Measurements from ENCODE around the gene VGF. TPM values are rescaled to one million over a fixed set of nuclear protein-coding genes. Genes with fewer than 3 reads are reported as not detected.
"Not testable (repeated sequence)": the region's sequence is repeated elsewhere in the genome, so short reads cannot be mapped to it uniquely, and the experiment has no call there.

The VGF gene
- total RNA-seq, result under 1 TPM; 0.30 to 0.33 TPM

DNA sequence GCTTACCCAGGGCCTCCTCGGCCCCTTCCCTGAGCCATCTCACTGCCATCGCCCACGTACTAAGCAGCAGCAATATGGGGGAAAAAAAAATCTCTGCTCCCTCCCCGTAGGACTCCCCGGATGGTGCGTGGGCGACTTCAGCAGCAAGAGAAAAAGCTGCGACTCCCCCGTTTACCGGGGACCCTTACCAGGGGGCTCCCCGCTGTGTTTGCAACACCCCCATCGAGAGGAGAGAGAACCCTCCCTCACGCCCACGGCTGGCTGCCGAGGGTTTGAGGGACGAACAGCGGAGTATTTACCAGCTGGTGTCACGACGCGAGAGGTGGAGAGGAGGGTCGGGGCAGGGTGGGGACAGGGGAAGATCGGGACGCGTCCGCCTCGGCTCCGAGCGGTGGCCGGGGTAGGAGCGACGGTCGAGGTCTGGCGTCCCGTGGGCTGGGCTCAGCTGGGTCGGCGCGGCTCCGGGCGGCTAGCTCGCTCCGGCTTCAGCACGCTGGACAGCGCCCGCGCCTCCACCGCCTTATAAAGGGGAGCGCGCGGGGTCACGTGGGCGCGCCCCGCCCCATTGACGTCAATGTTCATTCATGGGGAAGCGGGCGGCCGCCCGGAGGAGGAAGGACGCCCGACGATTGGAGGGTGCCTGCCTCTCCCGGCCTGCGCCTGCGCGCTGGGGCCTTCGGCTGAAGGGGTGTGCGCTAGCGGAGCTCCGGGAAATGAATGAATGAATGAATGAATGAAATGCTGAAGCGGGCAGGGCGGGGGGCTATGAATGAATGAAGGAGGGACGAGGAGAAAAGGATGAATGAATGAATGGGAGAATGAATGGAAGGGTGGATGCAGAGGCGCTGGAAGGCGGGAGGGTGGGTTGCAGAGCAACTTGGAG is at the start of gene VGF:
Gene VGF, minus strand, starts transcription at position 495 of the 883 bp plus-strand sequence. CDS start 726 bp downstream, outside the sequence.
- Mint-ChIP-seq H3K36me3 (ENCODE audit: low read depth) (peaks cover 10% of the 10 kb centered on the region), H3K9me3 (no peaks in the 10 kb centered on the region), H3K4me1 (peaks cover 46% of the 10 kb centered on the region), H3K4me3 (peak within 1 kb of the TSS; percentile 65), H3K27ac (peak within 1 kb of the TSS; percentile 14), H3K27me3 (peaks cover 62% of the 10 kb centered on the region)
- DNase-seq, result peak; percentile 95
- POLR2A ChIA-PET, result interaction anchor here (0.9 to 1.8 kb wide), 5 partner anchors 9 to 79 kb away, joined by 3 to 8 read pairs (median 3); partner anchors contain the start of genes FIS1, PLOD3 and ZNHIT1
- CTCF ChIA-PET, result interaction anchor here (1.0 to 2.5 kb wide), 6 partner anchors 9 to 81 kb away, joined by 4 to 15 read pairs (median 8); no protein-coding TSS in a partner anchor

GRCh38 chr7:101212014-101212413 is 46.6 kb upstream of the VGF start:
- H3K36me3 Mint-ChIP-seq (ENCODE audit: low read depth), result peaks cover 27% of the 10 kb centered on the region
- no peaks in the 10 kb centered on the region for H3K27me3 Mint-ChIP-seq
- no peak for DNase-seq
- ChIA-PET CTCF (interaction anchor here (1.7 kb wide), 1 partner anchor 19 kb away, joined by 4 read pairs; no protein-coding TSS in a partner anchor), POLR2A (interaction anchor here (0.7 kb wide), 1 partner anchor 31 kb away, joined by 3 read pairs; no protein-coding TSS in a partner anchor)
- H3K4me3 Mint-ChIP-seq, result no peak overlapping the region
- H3K9me3 Mint-ChIP-seq, result no peaks in the 10 kb centered on the region
- peaks cover 16% of the 10 kb centered on the region for H3K4me1 Mint-ChIP-seq
- H3K27ac Mint-ChIP-seq, result no peak overlapping the region

DNA sequence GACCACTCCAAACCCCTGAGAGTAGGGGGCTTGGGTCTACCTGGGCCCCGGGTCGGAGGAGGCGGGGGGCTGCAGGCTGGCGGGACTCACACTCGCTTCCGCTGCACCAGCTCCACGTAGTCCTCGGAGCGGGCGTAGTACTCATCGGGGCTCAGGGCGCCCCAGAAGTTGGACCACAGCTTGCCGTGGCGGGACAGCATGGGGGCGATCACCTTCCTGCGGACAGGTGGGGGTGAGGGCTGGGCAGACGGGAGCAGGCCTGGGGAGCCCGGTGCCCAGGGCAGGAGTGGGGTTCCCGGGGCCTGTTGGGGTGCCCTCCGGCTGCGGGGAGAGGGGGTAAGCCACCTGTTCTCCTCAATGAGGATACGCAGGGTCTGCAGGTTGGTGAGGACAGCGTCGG is 46.1 kb upstream of the VGF start:
- CTCF ChIA-PET, result interaction anchor here (1.7 kb wide), 1 partner anchor 19 kb away, joined by 4 read pairs; no protein-coding TSS in a partner anchor
- peaks cover 13% of the 10 kb centered on the region for H3K4me1 Mint-ChIP-seq
- H3K36me3 Mint-ChIP-seq (ENCODE audit: low read depth), result peaks cover 26% of the 10 kb centered on the region

DNA sequence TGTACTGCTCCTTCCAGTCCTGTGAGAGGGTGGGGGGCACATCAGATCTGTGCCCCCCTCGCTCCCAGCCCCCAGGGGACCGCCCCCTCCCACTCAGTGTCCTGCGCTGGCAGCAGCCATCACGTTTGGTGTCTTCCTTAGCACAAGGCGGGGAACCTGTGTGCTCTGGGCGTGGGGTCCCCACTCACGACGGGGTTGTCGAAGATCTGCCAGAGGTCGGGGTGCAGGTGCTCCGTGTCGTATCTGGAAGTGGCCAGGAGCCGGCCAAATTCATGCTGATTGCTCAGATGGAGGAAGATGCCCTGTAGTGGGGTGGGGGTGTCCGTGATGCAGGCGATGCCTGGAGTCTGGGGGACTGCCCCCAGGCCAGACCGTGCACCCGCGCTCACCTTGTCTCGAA is 44.8 kb upstream of the VGF start:
- POLR2A ChIA-PET, result no interaction called here
- Mint-ChIP-seq H3K9me3 (no peaks in the 10 kb centered on the region), H3K4me1 (peaks cover 3% of the 10 kb centered on the region), H3K27me3 (no peaks in the 10 kb centered on the region), H3K4me3 (no peak overlapping the region), H3K36me3 (ENCODE audit: low read depth) (peaks cover 25% of the 10 kb centered on the region), H3K27ac (no peak overlapping the region)
- no peak for DNase-seq
- CTCF ChIA-PET, result no interaction called here

More for the DNA sequence above, 46.1 kb upstream of the VGF start:
- Mint-ChIP-seq H3K27me3 (no peaks in the 10 kb centered on the region), H3K4me3 (no peak overlapping the region), H3K9me3 (no peaks in the 10 kb centered on the region), H3K27ac (no peak overlapping the region)
- DNase-seq, result no peak
- POLR2A ChIA-PET, result interaction anchor here (0.7 kb wide), 1 partner anchor 32 kb away, joined by 3 read pairs; no protein-coding TSS in a partner anchor

DNA sequence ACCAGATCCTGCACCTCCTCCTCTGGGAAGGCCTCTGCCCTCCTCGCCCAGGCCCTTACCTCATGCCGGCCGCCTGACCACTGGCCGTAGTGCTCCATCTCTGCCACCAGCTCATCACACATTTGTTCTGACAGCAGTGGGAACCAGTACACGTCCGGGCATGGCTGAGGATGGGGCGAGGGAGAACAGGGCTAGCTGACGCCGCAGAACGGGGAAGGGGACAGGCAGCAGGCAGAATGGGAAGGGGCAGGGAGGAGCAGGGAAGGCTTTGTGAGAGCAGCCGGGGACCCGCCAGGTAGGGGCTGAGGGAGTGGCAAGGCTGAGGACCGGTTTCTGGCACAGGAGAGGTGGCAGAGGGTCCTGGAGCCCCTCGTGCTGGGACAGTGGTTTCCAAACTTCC is 43.4 kb upstream of the VGF start:
- Mint-ChIP-seq H3K27ac (no peak overlapping the region), H3K4me1 (peaks cover 6% of the 10 kb centered on the region), H3K27me3 (peaks cover under 1% of the 10 kb centered on the region), H3K9me3 (no peaks in the 10 kb centered on the region), H3K4me3 (no peak overlapping the region), H3K36me3 (ENCODE audit: low read depth) (peaks cover 18% of the 10 kb centered on the region)
- POLR2A ChIA-PET, result interaction anchor here (1.9 kb wide), 1 partner anchor 9 kb away, joined by 7 read pairs; the partner anchor contains the start of genes PLOD3 and ZNHIT1
- no peak for DNase-seq
- CTCF ChIA-PET, result interaction anchor here (1.1 kb wide), 1 partner anchor 32 kb away, joined by 4 read pairs; no protein-coding TSS in a partner anchor

GRCh38 chr7:101207459-101207858 is 42.1 kb upstream of the VGF start:
- Mint-ChIP-seq H3K27ac (no peak overlapping the region), H3K27me3 (peaks cover 9% of the 10 kb centered on the region), H3K4me3 (no peak overlapping the region), H3K36me3 (ENCODE audit: low read depth) (peaks cover 18% of the 10 kb centered on the region), H3K9me3 (no peaks in the 10 kb centered on the region), H3K4me1 (peaks cover 12% of the 10 kb centered on the region)
- ChIA-PET CTCF (interaction anchor here (1.0 kb wide), 1 partner anchor 15 kb away, joined by 3 read pairs; no protein-coding TSS in a partner anchor), POLR2A (interaction anchor here (1.9 kb wide), 1 partner anchor 10 kb away, joined by 7 read pairs; the partner anchor contains the start of genes PLOD3 and ZNHIT1)
- DNase-seq, result no peak

DNA sequence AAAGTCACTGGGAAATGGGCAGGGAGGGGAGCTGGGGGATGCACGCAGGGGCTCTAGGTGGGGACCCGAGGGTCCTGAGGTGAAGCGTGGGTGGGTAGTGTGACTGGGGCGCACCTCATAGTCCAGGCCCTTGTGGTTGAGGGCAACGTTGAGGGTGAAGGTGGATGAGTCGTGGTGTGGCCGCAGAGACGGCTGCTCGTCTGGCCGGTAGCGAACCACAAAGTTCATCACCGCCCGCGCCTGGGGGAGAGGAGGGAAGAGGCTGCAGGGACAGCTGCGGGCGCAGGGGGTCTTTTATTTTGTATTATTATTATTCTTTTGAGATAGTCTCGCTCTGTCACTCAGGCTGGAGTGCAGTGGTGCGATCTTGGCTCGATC is 41.3 kb upstream of the VGF start:
- H3K27me3 Mint-ChIP-seq, result peaks cover 11% of the 10 kb centered on the region
- peaks cover 18% of the 10 kb centered on the region for H3K36me3 Mint-ChIP-seq (ENCODE audit: low read depth)
- DNase-seq, result no peak
- H3K4me1 Mint-ChIP-seq, result peaks cover 12% of the 10 kb centered on the region
- CTCF ChIA-PET, result no interaction called here
- POLR2A ChIA-PET, result no interaction called here
- no peak overlapping the region for H3K4me3 Mint-ChIP-seq
- H3K9me3 Mint-ChIP-seq, result no peaks in the 10 kb centered on the region
- H3K27ac Mint-ChIP-seq, result no peak overlapping the region

- Mint-ChIP-seq H3K4me1 (peaks cover 13% of the 10 kb centered on the region), H3K9me3 (no peaks in the 10 kb centered on the region), H3K27me3 (peaks cover 16% of the 10 kb centered on the region), H3K4me3 (no peak overlapping the region), H3K36me3 (ENCODE audit: low read depth) (peaks cover 18% of the 10 kb centered on the region), H3K27ac (no peak overlapping the region)
- DNase-seq, result no peak
- CTCF ChIA-PET, result no interaction called here
- POLR2A ChIA-PET, result no interaction called here
These were observed 40.7 kb upstream of the VGF start for GRCh38 chr7:101205901-101206664.

DNA sequence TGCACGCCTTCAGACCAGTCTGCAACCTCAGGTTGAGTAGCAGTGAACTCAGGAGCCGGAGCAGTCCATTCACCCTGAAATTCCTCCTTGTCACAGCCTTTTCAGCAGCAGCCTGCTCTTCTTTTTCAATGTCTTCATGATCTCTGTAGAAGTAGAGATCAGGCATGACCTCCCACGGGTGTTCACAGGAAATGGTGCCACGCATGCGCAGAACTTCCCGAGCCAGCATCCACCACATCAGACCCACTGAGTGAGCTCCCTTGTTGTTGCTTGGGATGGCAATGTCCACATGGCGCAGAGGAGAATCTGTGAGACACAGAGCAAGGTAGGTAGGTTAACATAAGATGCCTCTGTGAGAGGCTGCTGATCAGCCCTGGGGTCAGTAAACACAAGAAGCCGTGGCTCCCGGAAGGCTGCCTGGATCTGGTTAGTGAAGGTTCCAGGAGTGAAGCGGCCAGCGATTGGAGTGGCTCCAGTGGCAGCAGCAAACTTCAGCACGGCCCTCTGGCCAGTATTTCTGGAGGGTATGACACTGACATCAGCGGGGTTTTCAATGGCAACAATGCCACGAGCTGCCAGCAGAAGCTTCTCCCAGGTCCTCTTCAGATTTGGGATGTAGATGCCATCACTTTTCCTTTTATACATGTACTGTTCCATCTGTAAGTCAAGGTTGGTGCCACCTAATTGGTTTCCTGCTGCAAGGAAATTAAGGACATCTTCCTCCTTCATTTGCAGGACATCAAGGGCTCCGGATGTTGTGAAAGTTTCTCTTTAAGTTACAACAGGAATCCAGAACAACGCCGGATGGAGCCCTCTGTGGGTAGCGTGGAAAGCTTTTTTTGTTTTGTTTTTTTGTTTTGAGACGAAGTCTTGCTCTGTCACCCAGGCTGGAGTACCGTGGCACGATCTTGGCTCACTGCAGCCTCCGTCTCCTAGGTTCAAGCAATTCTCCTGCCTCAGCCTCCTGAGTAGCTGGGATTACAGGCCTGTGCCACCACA is 38.7 kb upstream of the VGF start:
- ChIA-PET CTCF (interaction anchor here (0.9 to 1.8 kb wide), 3 partner anchors 11 to 60 kb away, joined by 3 to 5 read pairs (median 4); partner anchors contain the start of genes PLOD3 and ZNHIT1), POLR2A (interaction anchor here (0.6 to 2.7 kb wide), 5 partner anchors 14 to 329 kb away, joined by 3 to 18 read pairs (median 3); partner anchors contain the start of genes PLOD3, SRRT, VGF and ZNHIT1)
- H3K9me3 Mint-ChIP-seq, result not testable (repeated sequence)
- peaks cover 11% of the 10 kb centered on the region for H3K36me3 Mint-ChIP-seq (ENCODE audit: low read depth)
- peak overlapping the region; percentile 67 for H3K4me3 Mint-ChIP-seq
- peak; percentile 33 for DNase-seq
- peaks cover 17% of the 10 kb centered on the region for H3K4me1 Mint-ChIP-seq
- H3K27me3 Mint-ChIP-seq, result peaks cover 29% of the 10 kb centered on the region
- peak overlapping the region; percentile 69 for H3K27ac Mint-ChIP-seq

- H3K4me3 Mint-ChIP-seq, result no peak overlapping the region
- H3K27ac Mint-ChIP-seq, result no peak overlapping the region
- peaks cover 7% of the 10 kb centered on the region for H3K36me3 Mint-ChIP-seq (ENCODE audit: low read depth)
- peaks cover 17% of the 10 kb centered on the region for H3K4me1 Mint-ChIP-seq
- peaks cover 29% of the 10 kb centered on the region for H3K27me3 Mint-ChIP-seq
- ChIA-PET POLR2A (interaction anchor here (0.9 kb wide), 1 partner anchor 16 kb away, joined by 4 read pairs; the partner anchor contains the start of gene ZNHIT1), CTCF (interaction anchor here (2.9 kb wide), 1 partner anchor 10 kb away, joined by 13 read pairs; no protein-coding TSS in a partner anchor)
- DNase-seq, result no peak
- no peaks in the 10 kb centered on the region for H3K9me3 Mint-ChIP-seq
These were observed 37.2 kb upstream of the VGF start for GRCh38 chr7:101202603-101202918.

GRCh38 chr7:101201695-101202602 is 36.6 kb upstream of the VGF start:
- CTCF ChIA-PET, result interaction anchor here (2.9 kb wide), 1 partner anchor 10 kb away, joined by 13 read pairs; no protein-coding TSS in a partner anchor
- no peak overlapping the region for H3K27ac Mint-ChIP-seq
- H3K36me3 Mint-ChIP-seq (ENCODE audit: low read depth), result peaks cover 7% of the 10 kb centered on the region
- no peaks in the 10 kb centered on the region for H3K9me3 Mint-ChIP-seq
- H3K27me3 Mint-ChIP-seq, result peaks cover 29% of the 10 kb centered on the region
- POLR2A ChIA-PET, result interaction anchor here (0.9 kb wide), 1 partner anchor 17 kb away, joined by 4 read pairs; the partner anchor contains the start of gene ZNHIT1
- H3K4me1 Mint-ChIP-seq, result peaks cover 17% of the 10 kb centered on the region
- no peak overlapping the region for H3K4me3 Mint-ChIP-seq
- no peak for DNase-seq

All from activated CD4-positive, alpha-beta memory T cell treated with anti-CD3 and anti-CD28 coated beads, Interleukin-2, amount 10 ng/mL, durations not matched to agents 7 days and 5 days (primary cell).